HG03378 (cell line): Measurements from ENCODE around the gene FBLN1.
"Not testable (repeated sequence)": the region's sequence is repeated elsewhere in the genome, so short reads cannot be mapped to it uniquely, and the experiment has no call there.

Experiments used
- ATAC-seq: cut with Tn5 transposase; IDR thresholded peaks from one replicate; pipeline ENCODE4 v1.9.1; 2021; ENCODE audit warnings: mild to moderate bottlenecking, moderate library complexity; ENCODE audit not compliant: unreplicated experiment

Gene FBLN1

GRCh38 chr22:45599836-45600577, 97.3 kb downstream of the FBLN1 start:
- no peak for ATAC-seq

- no peak for ATAC-seq
These were observed 98.4 kb downstream of the FBLN1 start for GRCh38 chr22:45600790-45601730.

- ATAC-seq: no peak
These were observed 99.5 kb downstream of the FBLN1 start for GRCh38 chr22:45602004-45602733.

GRCh38 chr22:45602824-45603595, 100.3 kb downstream of the FBLN1 start:
- ATAC-seq: no peak

GRCh38 chr22:45603619-45604018, 100.9 kb downstream of the FBLN1 start:
- ATAC-seq: no peak

- not testable (repeated sequence) for ATAC-seq
These were observed 105.4 kb downstream of the FBLN1 start for GRCh38 chr22:45608045-45608444.

- ATAC-seq: no peak
These were observed 106.1 kb downstream of the FBLN1 start for GRCh38 chr22:45608763-45609180.

GRCh38 chr22:45612451-45612901, 109.8 kb downstream of the FBLN1 start:
- ATAC-seq: no peak

- no peak for ATAC-seq
These were observed 110.3 kb downstream of the FBLN1 start for GRCh38 chr22:45612940-45613339.

- ATAC-seq: no peak
These were observed 112.7 kb downstream of the FBLN1 start for GRCh38 chr22:45615364-45615763.

GRCh38 chr22:45616432-45616831, 113.7 kb downstream of the FBLN1 start:
- ATAC-seq: no peak

- no peak for ATAC-seq
These were observed 115.3 kb downstream of the FBLN1 start for GRCh38 chr22:45617948-45618347.

GRCh38 chr22:45620706-45621105, 118.0 kb downstream of the FBLN1 start:
- no peak for ATAC-seq

GRCh38 chr22:45621836-45622600, 119.3 kb downstream of the FBLN1 start:
- ATAC-seq: no peak

GRCh38 chr22:45623464-45624145, 120.9 kb downstream of the FBLN1 start:
- not testable (repeated sequence) for ATAC-seq

GRCh38 chr22:45626198-45626651, 123.5 kb downstream of the FBLN1 start:
- ATAC-seq: no peak

GRCh38 chr22:45627489-45628233, 125.0 kb downstream of the FBLN1 start:
- no peak for ATAC-seq

GRCh38 chr22:45628515-45628914, 125.8 kb downstream of the FBLN1 start:
- no peak for ATAC-seq
